ENCODE measurements around the gene WDR47.
"Not testable (repeated sequence)": the region's sequence is repeated elsewhere in the genome, so short reads cannot be mapped to it uniquely, and the experiment has no call there.

WDR47 gene

DNA sequence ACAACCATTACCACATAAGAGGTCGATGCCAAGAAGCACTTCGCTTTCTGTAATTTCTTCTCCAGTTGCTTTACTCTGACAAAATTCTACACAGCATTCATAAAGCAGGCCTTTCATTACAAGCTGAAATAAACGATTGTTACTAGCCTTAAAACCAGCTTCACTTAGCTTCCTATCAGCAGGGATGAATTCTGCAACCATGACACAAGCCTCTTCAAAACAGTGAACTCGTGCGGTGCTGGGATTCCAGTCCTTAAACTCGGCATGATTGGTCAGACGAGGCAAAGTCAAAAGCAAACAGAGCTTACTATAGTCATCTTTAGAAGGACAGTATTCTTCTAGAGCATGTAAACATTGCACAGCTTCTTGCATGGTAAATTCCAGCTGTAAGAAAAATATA, 30.6 kb downstream of the WDR47 start (continued):
- TF ChIP-seq POU6F1 (CRISPR knock-in tag; IDR thresholded peaks at IDR 0.05; ENCODE audit: borderline replicate concordance, low read depth) (no peak), ZNF565 (CRISPR knock-in tag; conservative IDR thresholded peaks at IDR 0.05; ENCODE audit: low read depth) (no peak), ZNF70 (CRISPR knock-in tag; IDR thresholded peaks at IDR 0.05) (no peak), SNAI2 (CRISPR knock-in tag; IDR thresholded peaks at IDR 0.05) (no peak), ARNTL (CRISPR knock-in tag; IDR thresholded peaks at IDR 0.05; ENCODE audit: borderline replicate concordance, low read depth) (no peak), TSHZ2 (CRISPR knock-in tag; IDR thresholded peaks at IDR 0.05) (no peak), TCF4 (CRISPR knock-in tag; IDR thresholded peaks at IDR 0.05; ENCODE audit: borderline replicate concordance) (no peak), ZNF8 (CRISPR knock-in tag; IDR thresholded peaks at IDR 0.05) (no peak), BACH2 (CRISPR knock-in tag; IDR thresholded peaks at IDR 0.05; ENCODE audit: borderline replicate concordance) (no peak)

- ATAC-seq: not testable (repeated sequence)
These were observed 45.3 kb downstream of the WDR47 start for GRCh38 chr1:108996622-108997021.

- no peak for ATAC-seq
These were observed 58.8 kb downstream of the WDR47 start for GRCh38 chr1:108983114-108983513.

GRCh38 chr1:108976658-108977057, 65.2 kb downstream of the WDR47 start:
- ATAC-seq: no peak
- TF ChIP-seq CSDC2 (CRISPR knock-in tag; IDR thresholded peaks at IDR 0.05) (no peak), TSHZ2 (CRISPR knock-in tag; IDR thresholded peaks at IDR 0.05) (no peak), TOX (CRISPR knock-in tag; IDR thresholded peaks at IDR 0.05; ENCODE audit: borderline replicate concordance) (no peak), ZC3H10 (CRISPR knock-in tag; IDR thresholded peaks at IDR 0.05) (no peak), GLIS3 (CRISPR knock-in tag; IDR thresholded peaks at IDR 0.05) (no peak), PPARA (CRISPR knock-in tag; IDR thresholded peaks at IDR 0.05; ENCODE audit: borderline replicate concordance) (no peak), BACH2 (CRISPR knock-in tag; IDR thresholded peaks at IDR 0.05; ENCODE audit: borderline replicate concordance) (no peak), ISL1 (CRISPR knock-in tag; IDR thresholded peaks at IDR 0.05) (no peak), OSR1 (CRISPR knock-in tag; IDR thresholded peaks at IDR 0.05) (no peak), TCF4 (CRISPR knock-in tag; IDR thresholded peaks at IDR 0.05; ENCODE audit: borderline replicate concordance) (no peak), ZFP3 (CRISPR knock-in tag; IDR thresholded peaks at IDR 0.05) (no peak), ARNTL (CRISPR knock-in tag; IDR thresholded peaks at IDR 0.05; ENCODE audit: borderline replicate concordance, low read depth) (no peak), SNAI2 (CRISPR knock-in tag; IDR thresholded peaks at IDR 0.05) (no peak), POU6F1 (CRISPR knock-in tag; IDR thresholded peaks at IDR 0.05; ENCODE audit: borderline replicate concordance, low read depth) (no peak), ZNF8 (CRISPR knock-in tag; IDR thresholded peaks at IDR 0.05) (no peak), RARB (CRISPR knock-in tag; IDR thresholded peaks at IDR 0.05) (no peak), ZNF70 (CRISPR knock-in tag; IDR thresholded peaks at IDR 0.05) (no peak), ZFP30 (CRISPR knock-in tag; IDR thresholded peaks at IDR 0.05) (no peak), ZNF565 (CRISPR knock-in tag; conservative IDR thresholded peaks at IDR 0.05; ENCODE audit: low read depth) (no peak)
- TF ChIP-seq, protein P1, sequence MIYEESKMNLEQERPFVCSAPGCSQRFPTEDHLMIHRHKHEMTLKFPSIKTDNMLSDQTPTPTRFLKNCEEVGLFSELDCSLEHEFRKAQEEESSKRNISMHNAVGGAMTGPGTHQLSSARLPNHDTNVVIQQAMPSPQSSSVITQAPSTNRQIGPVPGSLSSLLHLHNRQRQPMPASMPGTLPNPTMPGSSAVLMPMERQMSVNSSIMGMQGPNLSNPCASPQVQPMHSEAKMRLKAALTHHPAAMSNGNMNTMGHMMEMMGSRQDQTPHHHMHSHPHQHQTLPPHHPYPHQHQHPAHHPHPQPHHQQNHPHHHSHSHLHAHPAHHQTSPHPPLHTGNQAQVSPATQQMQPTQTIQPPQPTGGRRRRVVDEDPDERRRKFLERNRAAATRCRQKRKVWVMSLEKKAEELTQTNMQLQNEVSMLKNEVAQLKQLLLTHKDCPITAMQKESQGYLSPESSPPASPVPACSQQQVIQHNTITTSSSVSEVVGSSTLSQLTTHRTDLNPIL (CRISPR knock-in tag; IDR thresholded peaks at IDR 0.05; ENCODE audit: low read depth): no peak

More at GRCh38 chr1:108983114-108983513, 58.8 kb downstream of the WDR47 start:
- TF ChIP-seq SNAI2 (CRISPR knock-in tag; IDR thresholded peaks at IDR 0.05) (no peak), POU6F1 (CRISPR knock-in tag; IDR thresholded peaks at IDR 0.05; ENCODE audit: borderline replicate concordance, low read depth) (no peak), RARB (CRISPR knock-in tag; IDR thresholded peaks at IDR 0.05) (no peak), ZNF8 (CRISPR knock-in tag; IDR thresholded peaks at IDR 0.05) (no peak), GLIS3 (CRISPR knock-in tag; IDR thresholded peaks at IDR 0.05) (no peak), ISL1 (CRISPR knock-in tag; IDR thresholded peaks at IDR 0.05) (no peak), OSR1 (CRISPR knock-in tag; IDR thresholded peaks at IDR 0.05) (no peak)
